ENCODE data around the gene SLC6A7. TPM values are rescaled to one million over a fixed set of nuclear protein-coding genes. Genes with fewer than 3 reads are reported as not detected.

SLC6A7 gene
- total and polyA plus RNA-seq, 2 donors from 2014 or later = not detected

- Histone ChIP-seq H3K4me3 (ENCODE audit: low read length in 3 of 3) (no peak overlapping the region), H3K9ac (ENCODE audit: low read length in 3 of 3) (no peak overlapping the region), H3K4me1 (ENCODE audit: control insufficient read depth in 2 of 3, insufficient read depth in 2 of 3, low read depth in 1 of 3, low read length in 3 of 3) (no peaks in the 10 kb centered on the region), H3K27me3 (ENCODE audit: control insufficient read depth, insufficient read depth, low read length) (no peaks in the 10 kb centered on the region), H3K36me3 (ENCODE audit: control insufficient read depth in 2 of 3, insufficient read depth in 3 of 3, low read length in 3 of 3) (no peaks in the 10 kb centered on the region), H3K9me3 (ENCODE audit: control insufficient read depth in 2 of 3, insufficient read depth in 1 of 3, low read length in 3 of 3) (no peaks in the 10 kb centered on the region), H3K27ac (ENCODE audit: low read depth in 2 of 2, low read length in 2 of 2) (no peak overlapping the region)
- DNase-seq (peak in 4 of 5 donors; percentile 23 to 79 (median 36)), FAIRE-seq (no peak)
- TF ChIP-seq, protein P1, sequence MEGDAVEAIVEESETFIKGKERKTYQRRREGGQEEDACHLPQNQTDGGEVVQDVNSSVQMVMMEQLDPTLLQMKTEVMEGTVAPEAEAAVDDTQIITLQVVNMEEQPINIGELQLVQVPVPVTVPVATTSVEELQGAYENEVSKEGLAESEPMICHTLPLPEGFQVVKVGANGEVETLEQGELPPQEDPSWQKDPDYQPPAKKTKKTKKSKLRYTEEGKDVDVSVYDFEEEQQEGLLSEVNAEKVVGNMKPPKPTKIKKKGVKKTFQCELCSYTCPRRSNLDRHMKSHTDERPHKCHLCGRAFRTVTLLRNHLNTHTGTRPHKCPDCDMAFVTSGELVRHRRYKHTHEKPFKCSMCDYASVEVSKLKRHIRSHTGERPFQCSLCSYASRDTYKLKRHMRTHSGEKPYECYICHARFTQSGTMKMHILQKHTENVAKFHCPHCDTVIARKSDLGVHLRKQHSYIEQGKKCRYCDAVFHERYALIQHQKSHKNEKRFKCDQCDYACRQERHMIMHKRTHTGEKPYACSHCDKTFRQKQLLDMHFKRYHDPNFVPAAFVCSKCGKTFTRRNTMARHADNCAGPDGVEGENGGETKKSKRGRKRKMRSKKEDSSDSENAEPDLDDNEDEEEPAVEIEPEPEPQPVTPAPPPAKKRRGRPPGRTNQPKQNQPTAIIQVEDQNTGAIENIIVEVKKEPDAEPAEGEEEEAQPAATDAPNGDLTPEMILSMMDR (IDR thresholded peaks at IDR 0.05; ENCODE audit: borderline replicate concordance, extremely low read depth, insufficient read depth) = no peak
- intact Hi-C loops (cut with DNase I) = no loop called here
These were observed 19.3 kb downstream of the SLC6A7 start for GRCh38 chr5:150209099-150209635.

DNA sequence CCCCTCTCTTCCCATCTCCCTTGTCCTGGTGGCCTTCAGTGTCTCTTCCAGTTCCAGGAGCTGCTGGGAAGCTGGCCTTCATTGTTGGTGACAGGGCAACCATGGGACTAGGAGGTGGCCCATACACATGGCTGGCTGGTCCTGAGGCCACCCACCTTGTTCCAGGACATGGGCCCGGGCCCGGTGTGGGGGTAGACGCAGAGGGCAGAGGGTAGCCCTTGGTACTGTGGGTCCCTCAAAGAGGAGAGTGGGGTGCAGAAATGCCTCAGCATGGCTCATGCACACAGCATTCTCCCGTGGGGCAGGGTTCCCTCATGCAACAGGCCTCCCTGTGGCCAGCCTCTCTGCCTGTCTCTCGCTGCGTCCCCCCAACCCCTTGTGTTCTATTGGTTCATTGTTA lies 20.8 kb downstream of the SLC6A7 start:
- no peaks in the 10 kb centered on the region for H3K9me3 ChIP-seq (ENCODE audit: control insufficient read depth in 2 of 3, insufficient read depth in 1 of 3, low read length in 3 of 3)
- TF ChIP-seq, protein P1 (IDR thresholded peaks at IDR 0.05; ENCODE audit: borderline replicate concordance, extremely low read depth, insufficient read depth) = no peak
- H3K4me1 ChIP-seq (ENCODE audit: control insufficient read depth in 2 of 3, insufficient read depth in 2 of 3, low read depth in 1 of 3, low read length in 3 of 3) = no peaks in the 10 kb centered on the region
- no peaks in the 10 kb centered on the region for H3K36me3 ChIP-seq (ENCODE audit: control insufficient read depth in 2 of 3, insufficient read depth in 3 of 3, low read length in 3 of 3)
- no peak overlapping the region for H3K9ac ChIP-seq (ENCODE audit: low read length in 3 of 3)
- no peaks in the 10 kb centered on the region for H3K27me3 ChIP-seq (ENCODE audit: control insufficient read depth, insufficient read depth, low read length)
- intact Hi-C loops (cut with DNase I) = no loop called here
- no peak overlapping the region for H3K4me3 ChIP-seq (ENCODE audit: low read length in 3 of 3)
- H3K27ac ChIP-seq (ENCODE audit: low read depth in 2 of 2, low read length in 2 of 2) = no peak overlapping the region
- FAIRE-seq (no peak), DNase-seq (peak in 1 of 5 donors; percentile 52)

- Histone ChIP-seq H3K9me3 (ENCODE audit: control insufficient read depth in 2 of 3, insufficient read depth in 1 of 3, low read length in 3 of 3) (no peaks in the 10 kb centered on the region), H3K27ac (ENCODE audit: low read depth in 2 of 2, low read length in 2 of 2) (no peak overlapping the region), H3K36me3 (ENCODE audit: control insufficient read depth in 2 of 3, insufficient read depth in 3 of 3, low read length in 3 of 3) (no peaks in the 10 kb centered on the region), H3K27me3 (ENCODE audit: control insufficient read depth, insufficient read depth, low read length) (no peaks in the 10 kb centered on the region), H3K4me3 (ENCODE audit: low read length in 3 of 3) (no peak overlapping the region), H3K4me1 (ENCODE audit: control insufficient read depth in 2 of 3, insufficient read depth in 2 of 3, low read depth in 1 of 3, low read length in 3 of 3) (no peaks in the 10 kb centered on the region), H3K9ac (ENCODE audit: low read length in 3 of 3) (no peak overlapping the region)
- no peak for FAIRE-seq
- intact Hi-C loops (cut with DNase I) = no loop called here
- peak in 3 of 5 donors; percentile 26 to 57 (median 45) for DNase-seq
- TF ChIP-seq, protein P1 (IDR thresholded peaks at IDR 0.05; ENCODE audit: borderline replicate concordance, extremely low read depth, insufficient read depth) = no peak
These were observed 21.5 kb downstream of the SLC6A7 start for GRCh38 chr5:150211156-150212030.

Measured in kidney (tissue), 14 donors.